GM18499 (cell line): ENCODE measurements around the gene METTL3.
"Not testable (repeated sequence)": the region's sequence is repeated elsewhere in the genome, so short reads cannot be mapped to it uniquely, and the experiment has no call there.

Source experiments
- ATAC-seq: cut with Tn5 transposase; IDR thresholded peaks from one replicate; pipeline ENCODE4 v1.9.1; 2021; ENCODE audit warnings: moderate number of reproducible peaks; ENCODE audit not compliant: insufficient read depth, unreplicated experiment

The METTL3 gene

DNA sequence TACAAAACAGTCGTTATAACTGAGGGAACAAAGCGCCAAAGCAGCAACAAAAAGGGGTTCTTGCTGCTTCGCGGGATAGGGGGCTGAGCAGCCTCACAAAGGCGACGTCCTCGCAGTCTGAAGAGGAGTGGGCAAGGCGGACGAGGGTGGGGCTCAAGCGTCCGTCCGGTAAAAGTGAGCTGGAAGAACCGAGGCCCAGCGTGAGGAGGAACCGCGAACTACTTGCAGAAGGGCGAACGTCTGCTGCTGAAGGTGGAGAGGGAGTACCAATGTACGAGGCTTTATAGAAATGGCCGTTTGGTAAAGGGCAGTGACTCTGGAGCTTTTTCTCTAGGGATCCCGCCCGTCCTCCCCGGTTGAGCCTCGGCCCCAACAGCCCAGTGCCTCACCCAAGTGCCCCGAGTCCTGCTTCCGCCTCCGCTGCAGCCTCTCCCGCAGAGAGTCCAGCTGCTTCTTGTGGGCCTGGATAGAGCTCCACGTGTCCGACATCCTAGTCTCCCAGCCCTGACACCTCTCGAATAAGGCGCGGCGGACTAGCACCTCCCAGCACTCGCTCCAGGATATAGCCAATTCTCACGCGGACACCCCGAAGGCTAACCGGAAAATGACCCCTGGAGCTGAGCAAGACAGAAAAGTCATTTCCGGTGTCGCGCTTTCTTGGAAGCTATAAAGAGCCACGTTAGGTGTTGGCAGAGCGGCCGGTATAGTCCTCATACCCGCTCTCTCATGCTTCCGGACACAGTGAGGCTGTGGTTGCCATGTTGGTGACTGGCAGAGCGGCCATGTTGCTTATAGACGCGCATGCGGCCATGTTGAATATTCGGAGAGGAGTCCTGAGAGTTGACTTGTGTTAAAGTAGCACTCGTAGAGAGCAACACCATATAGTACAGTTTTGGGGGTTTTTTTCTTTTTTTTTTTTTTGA, at the start of gene METTL3:
METTL3 (minus strand) TSS at position 606 of the 923 bp plus-strand sequence; CDS start at position 489, 117 bp downstream.
- ATAC-seq, result peak; percentile 97

DNA sequence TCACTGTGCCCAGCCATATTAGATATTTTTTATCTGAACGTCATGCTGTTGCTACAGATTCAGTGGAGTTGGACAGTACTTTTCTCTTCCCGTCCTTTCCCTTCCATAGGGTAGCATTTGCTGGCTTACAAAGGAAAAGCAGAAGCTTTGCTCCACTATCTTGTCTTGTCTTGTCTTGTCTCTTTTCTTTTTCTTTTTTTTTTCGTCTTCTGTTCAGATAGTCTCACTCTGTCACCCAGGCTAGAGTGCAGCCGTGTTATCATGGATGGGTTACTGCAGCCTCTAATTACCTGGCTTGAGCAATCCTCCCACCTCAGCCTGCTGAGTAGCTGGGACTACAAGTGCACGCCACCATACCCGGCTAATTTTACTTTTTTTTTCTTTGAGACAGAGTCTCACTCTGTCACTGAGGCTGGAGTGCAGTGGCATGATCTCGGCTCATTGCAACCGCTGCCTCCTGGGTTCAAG, 47.6 kb upstream of the METTL3 start:
- ATAC-seq, result no peak

- ATAC-seq, result no peak
Observed at GRCh38 chr14:21557084-21557901, 46.2 kb upstream of the METTL3 start.

DNA sequence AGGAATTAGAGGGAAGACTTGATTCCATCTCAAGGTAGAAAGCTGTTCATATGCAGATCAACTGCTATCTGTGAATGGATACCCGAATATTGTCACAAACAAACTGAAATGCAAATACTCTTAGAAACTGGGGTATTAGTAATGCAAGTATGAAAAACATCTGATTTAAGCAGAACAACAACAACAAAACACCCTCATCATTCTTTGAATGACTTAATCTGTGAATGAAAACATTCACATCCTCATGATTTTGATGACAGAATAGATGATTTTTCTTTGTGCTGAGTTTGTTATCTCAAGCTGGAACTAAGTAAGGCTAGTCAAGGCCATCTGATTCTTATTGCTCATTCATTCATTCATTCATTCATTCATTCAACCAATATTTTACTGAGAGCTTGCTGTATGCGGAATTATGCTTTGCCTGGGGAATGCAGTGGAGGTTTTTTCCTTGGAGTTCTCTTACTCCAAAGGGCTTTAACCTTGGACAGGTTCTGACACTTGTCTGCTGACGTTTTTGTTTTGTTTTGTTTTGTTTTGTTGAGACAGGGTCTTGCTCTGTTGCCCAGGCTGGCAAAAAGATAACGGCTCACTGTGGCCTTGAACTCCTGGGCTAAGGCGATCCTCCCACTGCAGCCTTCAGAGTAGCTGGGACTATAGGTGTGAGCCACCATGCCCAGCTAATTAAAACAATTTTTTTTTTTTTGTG, 45.4 kb upstream of the METTL3 start:
- ATAC-seq, result no peak

DNA sequence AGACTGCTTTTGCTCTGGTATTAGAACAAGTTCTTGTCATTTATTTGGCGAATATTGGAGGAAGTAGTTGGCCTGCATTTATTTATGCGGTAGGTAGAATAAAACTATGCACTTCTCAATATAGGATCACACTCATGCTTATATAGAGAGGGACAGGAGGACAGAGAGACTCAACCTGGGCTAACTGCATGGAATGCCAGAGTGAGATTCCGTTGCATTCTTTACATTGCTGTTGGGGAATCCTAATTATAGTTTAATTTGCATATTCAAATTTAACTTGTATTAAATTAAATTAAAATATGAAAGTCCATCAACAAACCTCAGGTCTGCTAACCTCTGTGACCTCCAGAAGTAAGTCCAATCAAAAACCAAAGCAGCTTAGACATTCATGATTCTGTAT, 42.1 kb upstream of the METTL3 start:
- ATAC-seq, result no peak

DNA sequence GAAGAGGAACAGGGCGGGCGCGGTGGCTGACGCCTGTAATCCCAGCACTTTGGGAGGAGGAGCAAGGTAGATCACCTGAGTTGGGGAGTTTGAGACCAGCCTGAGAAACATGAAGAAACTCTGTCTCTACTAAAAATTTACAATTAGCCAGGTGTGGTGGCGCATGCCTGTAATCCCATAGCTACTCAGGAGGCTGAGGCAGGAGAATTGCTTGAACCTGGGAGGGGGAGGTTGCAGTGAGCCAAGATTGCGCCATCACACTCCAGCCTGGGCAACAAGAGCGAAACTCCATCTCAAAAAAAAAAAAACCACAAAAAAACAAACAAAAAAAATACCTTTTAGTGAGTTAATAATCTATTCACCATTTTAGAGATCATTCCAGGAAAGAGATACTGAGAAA, 33.4 kb upstream of the METTL3 start:
- not testable (repeated sequence) for ATAC-seq

DNA sequence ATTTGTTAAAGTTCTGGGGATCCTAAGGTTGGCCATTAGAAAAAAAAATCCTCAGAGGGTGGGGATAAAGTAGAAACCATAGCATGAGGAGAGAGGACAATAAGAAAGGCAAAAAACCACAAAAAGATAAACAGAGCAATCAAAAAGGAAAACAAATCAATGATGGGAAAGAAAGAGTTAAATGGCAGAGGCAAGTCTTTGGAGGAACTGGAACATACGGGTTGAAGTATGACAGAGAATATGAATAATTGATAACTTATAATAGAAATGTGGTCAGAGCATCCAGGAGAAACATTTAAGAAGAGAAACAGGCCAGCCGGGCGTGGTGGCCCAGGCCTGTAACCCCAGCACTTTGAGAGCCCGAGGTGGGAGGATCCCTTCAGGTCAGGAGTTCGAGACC, 32.8 kb upstream of the METTL3 start:
- no peak for ATAC-seq

- no peak for ATAC-seq
Observed at GRCh38 chr14:21543521-21543960, 32.4 kb upstream of the METTL3 start.

DNA sequence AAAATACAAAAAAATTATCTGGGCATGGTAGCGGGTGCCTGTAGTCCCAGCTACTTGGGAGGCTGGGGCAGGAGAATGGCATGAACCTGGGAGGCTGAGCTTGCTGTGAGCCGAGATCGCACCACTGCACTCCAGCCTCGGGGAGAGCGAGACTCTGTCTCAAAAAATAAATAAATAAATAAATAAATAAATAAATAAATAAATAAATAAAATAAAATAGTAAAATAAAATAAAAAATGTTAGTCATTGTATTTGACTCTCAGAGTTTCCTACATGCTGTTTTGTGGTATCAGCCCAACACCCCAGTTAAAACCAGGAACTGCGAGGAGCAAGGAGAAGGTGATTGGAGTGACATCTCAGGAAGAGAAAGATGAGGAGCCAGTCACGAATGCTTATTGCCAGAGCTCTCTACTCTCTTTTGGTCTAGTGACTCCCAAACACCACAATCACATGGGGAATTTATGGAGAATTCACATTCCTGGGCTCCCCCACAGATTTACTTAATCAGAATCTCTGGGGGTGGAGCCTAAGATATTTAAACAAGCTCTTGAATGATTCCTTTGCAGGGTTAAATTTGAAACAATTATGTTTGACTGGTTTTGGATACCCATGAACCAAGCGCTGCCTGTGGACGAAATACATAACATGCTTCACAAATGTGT, 30.4 kb upstream of the METTL3 start:
- ATAC-seq, result no peak

- ATAC-seq, result no peak
Observed at GRCh38 chr14:21539189-21539940, 28.2 kb upstream of the METTL3 start.

- no peak for ATAC-seq
Observed at GRCh38 chr14:21537090-21537424, 25.9 kb upstream of the METTL3 start.

GRCh38 chr14:21536418-21537089, 25.4 kb upstream of the METTL3 start:
- ATAC-seq, result no peak

- no peak for ATAC-seq
Observed at GRCh38 chr14:21535545-21536417, 24.6 kb upstream of the METTL3 start.

DNA sequence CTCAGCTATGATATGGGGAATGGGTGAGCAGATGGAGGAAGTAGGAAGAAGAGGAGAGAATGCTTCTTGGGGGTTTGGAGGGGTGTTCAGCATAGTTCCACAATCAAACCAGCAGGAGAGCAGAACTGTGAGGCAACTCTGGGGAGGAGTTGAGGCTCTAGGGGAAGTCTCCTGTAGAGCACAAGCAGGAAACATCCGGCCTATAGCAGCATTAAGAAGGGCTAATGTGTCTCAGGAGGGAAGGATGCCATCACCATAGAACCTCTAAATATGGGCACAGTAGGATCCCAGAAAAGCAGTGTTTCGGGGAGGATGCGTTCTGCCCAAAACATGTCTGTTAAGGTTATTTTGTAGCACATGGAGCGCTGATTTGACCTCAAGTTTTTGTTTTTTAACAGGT, 23.4 kb upstream of the METTL3 start:
- ATAC-seq, result no peak

- ATAC-seq, result no peak
Observed at GRCh38 chr14:21533294-21533693, 22.2 kb upstream of the METTL3 start.

DNA sequence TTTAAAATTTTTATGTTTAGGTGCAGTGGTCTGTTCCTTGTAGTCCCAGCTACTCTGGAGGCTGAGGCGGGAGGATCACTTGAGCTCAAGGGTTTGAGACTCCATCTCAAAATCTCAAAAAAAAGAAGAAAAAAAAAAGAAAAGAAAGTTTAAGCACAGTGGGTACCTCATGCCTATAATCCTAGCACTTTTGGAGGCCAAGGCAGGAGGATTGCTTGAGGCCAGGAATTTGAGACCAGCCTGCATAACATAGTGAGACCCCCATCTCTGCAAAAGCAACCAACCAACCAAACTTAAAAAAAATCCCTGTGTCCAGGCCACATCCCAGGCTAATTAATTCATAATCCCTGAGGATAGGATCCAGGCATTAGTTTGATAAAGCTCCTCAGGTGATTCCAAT, 18.4 kb upstream of the METTL3 start:
- ATAC-seq, result no peak

DNA sequence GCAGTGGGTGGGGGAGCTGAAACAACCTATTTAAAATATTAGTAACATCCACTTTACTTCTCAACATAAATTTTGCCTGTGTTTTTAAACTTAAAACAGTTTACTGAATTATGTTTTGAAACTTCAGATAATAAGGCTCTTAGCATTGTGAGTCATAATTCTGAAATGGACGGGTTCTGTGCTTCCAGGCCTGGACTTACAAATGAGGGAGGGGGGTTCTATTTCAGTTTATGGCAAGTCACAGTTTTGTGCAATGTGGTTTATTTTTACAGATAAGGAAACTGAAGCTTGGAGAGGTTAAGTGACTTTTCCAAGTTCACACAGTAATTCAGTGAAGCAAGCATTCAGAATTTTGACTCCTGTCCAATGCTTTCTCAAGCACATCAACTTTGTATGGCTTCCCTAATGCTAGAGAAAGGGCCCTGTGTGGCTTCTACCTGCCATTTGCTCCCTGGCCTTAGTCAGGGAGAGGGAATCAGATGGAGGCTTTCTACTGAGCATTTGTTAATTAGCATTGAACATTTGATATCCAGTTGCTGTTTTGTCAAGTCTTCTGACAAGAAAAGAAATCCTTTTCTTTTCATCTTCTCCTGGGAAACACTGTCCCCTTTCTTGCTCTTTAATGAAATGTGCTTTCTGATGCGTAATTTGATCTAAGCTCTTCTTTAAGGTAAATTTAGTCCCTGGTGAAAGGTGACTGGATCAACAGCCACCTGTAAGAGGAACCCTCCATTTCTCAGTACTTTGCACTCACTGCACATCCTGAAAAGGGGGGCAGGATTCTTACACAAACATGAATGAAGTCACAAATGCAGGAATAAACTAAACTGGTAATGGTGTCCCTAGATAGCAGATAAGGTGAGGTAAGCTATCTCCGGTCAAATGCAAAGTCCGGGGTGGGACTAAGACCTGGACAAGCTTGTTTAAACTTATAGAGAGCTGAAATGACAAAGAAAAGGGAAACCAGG, 17.5 kb upstream of the METTL3 start:
- ATAC-seq, result no peak
